Mesenchymal stem cell (in vitro differentiated cells and primary cell): Measurements from ENCODE around the gene RPRD1A.

Experiments used
- DNase-seq: peaks from one replicate; pipeline ENCODE4 v3.0.0-alpha.2; 2013
- H2AFZ ChIP-seq: one replicate; pipeline ENCODE4 v1.6.1; 2013; ENCODE audit warnings: low read depth, mild to moderate bottlenecking, control low read depth, inconsistent platforms, low read length, moderate library complexity
- H2AK5ac ChIP-seq: 2 replicates; pipeline ENCODE4 v1.6.1; 2013; ENCODE audit warnings: low read length, moderate library complexity, mild to moderate bottlenecking, inconsistent platforms; ENCODE audit not compliant: severe bottlenecking
- H2BK120ac ChIP-seq: one replicate; pipeline ENCODE4 v1.6.1; 2013; ENCODE audit warnings: low read depth, mild to moderate bottlenecking, inconsistent platforms, low read length, moderate library complexity
- H2BK12ac ChIP-seq, 2 experiments: one replicate each; pipeline ENCODE4 v1.6.1; 2013; ENCODE audit warnings: inconsistent platforms in 2 of 2, low read length in 2 of 2, mild to moderate bottlenecking in 2 of 2, moderate library complexity in 2 of 2, control low read depth in 1 of 2
- H2BK15ac ChIP-seq: one replicate; pipeline ENCODE4 v1.6.1; 2013; ENCODE audit warnings: mild to moderate bottlenecking, low read depth, inconsistent platforms; ENCODE audit not compliant: poor library complexity, severe bottlenecking
- H2BK5ac ChIP-seq: 2 replicates; pipeline ENCODE4 v1.6.1; 2013; ENCODE audit warnings: low read depth, mild to moderate bottlenecking, low read length, control low read depth, inconsistent platforms; ENCODE audit not compliant: poor library complexity, severe bottlenecking
- H3K14ac ChIP-seq, 2 experiments: one replicate each; pipeline ENCODE4 v1.6.1; 2013; ENCODE audit warnings: inconsistent platforms in 2 of 2, low read length in 2 of 2, control low read depth in 1 of 2, mild to moderate bottlenecking in 1 of 2, moderate library complexity in 1 of 2
- H3K18ac ChIP-seq, 2 experiments: one replicate each; pipeline ENCODE4 v1.6.1; 2013; ENCODE audit warnings: inconsistent platforms in 2 of 2, low read length in 2 of 2, control low read depth in 1 of 2, low read depth in 1 of 2, mild to moderate bottlenecking in 1 of 2
- H3K23ac ChIP-seq, 2 experiments: one replicate each; pipeline ENCODE4 v1.6.1; 2013; ENCODE audit warnings: inconsistent platforms in 2 of 2, low read length in 2 of 2, mild to moderate bottlenecking in 2 of 2, moderate library complexity in 2 of 2, control low read depth in 1 of 2
- H3K27ac ChIP-seq: 2 replicates; pipeline ENCODE4 v1.5.1; 2013; ENCODE audit warnings: mild to moderate bottlenecking, moderate library complexity, low read length, control low read depth, inconsistent platforms; ENCODE audit not compliant: poor library complexity, severe bottlenecking
- H3K27me3 ChIP-seq, 2 experiments: 2 replicates each; pipeline versions ENCODE4 v1.6.1 to v1.7.0; 2013; ENCODE audit warnings: low read length in 2 of 2, mild to moderate bottlenecking in 2 of 2, moderate library complexity in 2 of 2, control low read depth in 1 of 2, inconsistent platforms in 1 of 2; ENCODE audit not compliant: control insufficient read depth in 1 of 2, insufficient read depth in 1 of 2
- H3K36me3 ChIP-seq, 2 experiments: 2 replicates each; pipeline versions ENCODE4 v1.6.1 to v1.7.0; 2013; ENCODE audit warnings: low read length in 2 of 2, control low read depth in 1 of 2, inconsistent platforms in 1 of 2, low read depth in 1 of 2, mild to moderate bottlenecking in 1 of 2; ENCODE audit not compliant: insufficient read depth in 2 of 2, control insufficient read depth in 1 of 2
- H3K4ac ChIP-seq, 2 experiments: one replicate each; pipeline ENCODE4 v1.6.1; 2013; ENCODE audit warnings: inconsistent platforms in 2 of 2, low read length in 2 of 2, mild to moderate bottlenecking in 2 of 2, moderate library complexity in 2 of 2, control low read depth in 1 of 2, low read depth in 1 of 2
- H3K4me1 ChIP-seq: 2 replicates; pipeline ENCODE4 v1.6.1; 2013; ENCODE audit warnings: low read depth, low read length, control low read depth; ENCODE audit not compliant: control insufficient read depth, insufficient read depth
- H3K4me2 ChIP-seq: 2 replicates; pipeline ENCODE4 v1.6.1; 2013; ENCODE audit warnings: low read length, mild to moderate bottlenecking, inconsistent platforms; ENCODE audit not compliant: poor library complexity, severe bottlenecking
- H3K4me3 ChIP-seq, 2 experiments: 2 replicates each; pipeline versions ENCODE4 v1.5.1 to v1.7.0; 2013; ENCODE audit warnings: low read length in 2 of 2, mild to moderate bottlenecking in 2 of 2, control low read depth in 1 of 2, low read depth in 1 of 2; ENCODE audit not compliant: insufficient read depth in 1 of 2
- H3K79me1 ChIP-seq: replicated peaks from 2 replicates; pipeline ENCODE4 v1.6.1; 2013; ENCODE audit warnings: mild to moderate bottlenecking, control low read depth, low read length, inconsistent platforms; ENCODE audit not compliant: poor library complexity, severe bottlenecking
- H3K9ac ChIP-seq: 2 replicates; pipeline ENCODE4 v1.7.0; 2013; ENCODE audit warnings: mild to moderate bottlenecking, low read length, moderate library complexity
- H3K9me3 ChIP-seq: 2 replicates; pipeline ENCODE4 v1.7.0; 2013; ENCODE audit warnings: mild to moderate bottlenecking, low read length; ENCODE audit not compliant: control insufficient read depth
- H4K8ac ChIP-seq: one replicate; pipeline ENCODE4 v1.6.1; 2013; ENCODE audit warnings: inconsistent platforms, mild to moderate bottlenecking, low read length, moderate library complexity
- H4K91ac ChIP-seq: one replicate; pipeline ENCODE4 v1.6.1; 2013; ENCODE audit warnings: mild to moderate bottlenecking, low read length, inconsistent platforms
- WGBS: methylation state at CpG from one replicate; pipeline ENCODE4 v1.1.7; 2013; ENCODE audit warnings: mixed read lengths; 5-methylcytosine and 5-hydroxymethylcytosine counted together

The RPRD1A gene

GRCh38 chr18:35949090-35949489, 118.3 kb downstream of the RPRD1A start:
- Histone ChIP-seq H3K36me3 (no peaks in the 10 kb centered on the region), H3K79me1 (no peaks in the 10 kb centered on the region), H3K14ac (no peak overlapping the region), H2BK12ac (no peak overlapping the region), H3K9ac (no peak overlapping the region), H3K18ac (no peak overlapping the region), H2AFZ (no peak overlapping the region), H3K27me3 (peaks cover 4 to 16% of the 10 kb centered on the region in 2 experiments), H3K4me1 (peaks cover 5% of the 10 kb centered on the region), H3K23ac (no peak overlapping the region), H2BK5ac (no peak overlapping the region), H2BK120ac (no peak overlapping the region), H2AK5ac (no peak overlapping the region), H3K9me3 (peaks cover 7% of the 10 kb centered on the region), H4K91ac (no peak overlapping the region), H3K4ac (no peak overlapping the region), H2BK15ac (no peak overlapping the region), H3K4me3 (no peak overlapping the region), H3K27ac (no peak overlapping the region), H4K8ac (no peak overlapping the region), H3K4me2 (no peak overlapping the region)
- no peak for DNase-seq
- WGBS = 72% methylated on average over 6 of the region's 6 CpGs

- no peak overlapping the region for H2BK5ac ChIP-seq
- no peak overlapping the region for H3K27ac ChIP-seq
- H2AK5ac ChIP-seq = no peak overlapping the region
Measured at GRCh38 chr18:35948080-35948479, 119.3 kb downstream of the RPRD1A start.

GRCh38 chr18:35942661-35943060, 124.7 kb downstream of the RPRD1A start:
- H3K14ac ChIP-seq = no peak overlapping the region
- no peak overlapping the region for H2AFZ ChIP-seq
- H3K27me3 ChIP-seq = peaks cover 0 to 8% of the 10 kb centered on the region in 2 experiments
- H2BK120ac ChIP-seq = no peak overlapping the region
- H2AK5ac ChIP-seq = no peak overlapping the region
- H3K4me3 ChIP-seq = no peak overlapping the region
- H3K79me1 ChIP-seq = no peaks in the 10 kb centered on the region
- no peak overlapping the region for H2BK15ac ChIP-seq
- H4K8ac ChIP-seq = no peak overlapping the region
- H2BK5ac ChIP-seq = no peak overlapping the region
- no peak overlapping the region for H3K4me2 ChIP-seq
- no peak overlapping the region for H3K27ac ChIP-seq
- peaks cover 6% of the 10 kb centered on the region for H3K4me1 ChIP-seq
- no peak overlapping the region for H3K23ac ChIP-seq
- H3K9ac ChIP-seq = no peak overlapping the region
- H3K4ac ChIP-seq = no peak overlapping the region
- whole genome bisulfite sequencing = 91% methylated on average over 6 of the region's 6 CpGs
- H3K9me3 ChIP-seq = no peaks in the 10 kb centered on the region
- DNase-seq = no peak
- H2BK12ac ChIP-seq = no peak overlapping the region
- peak overlapping the region; percentile 36 for H4K91ac ChIP-seq
- no peak overlapping the region for H3K18ac ChIP-seq
- no peaks in the 10 kb centered on the region for H3K36me3 ChIP-seq

More at GRCh38 chr18:35948080-35948479, 119.3 kb downstream of the RPRD1A start:
- H3K14ac ChIP-seq = no peak overlapping the region
- no peak overlapping the region for H4K8ac ChIP-seq
- no peak overlapping the region for H3K4ac ChIP-seq
- WGBS = 91% methylated on average over 3 of the region's 3 CpGs
- no peak overlapping the region for H3K9ac ChIP-seq
- H3K4me3 ChIP-seq = no peak overlapping the region
- H3K27me3 ChIP-seq = peaks cover 4 to 16% of the 10 kb centered on the region in 2 experiments
- peaks cover 6% of the 10 kb centered on the region for H3K9me3 ChIP-seq
- H3K79me1 ChIP-seq = no peaks in the 10 kb centered on the region
- H4K91ac ChIP-seq = no peak overlapping the region
- no peak overlapping the region for H3K4me2 ChIP-seq
- H2BK15ac ChIP-seq = no peak overlapping the region
- H2AFZ ChIP-seq = no peak overlapping the region
- H2BK12ac ChIP-seq = no peak overlapping the region
- H3K36me3 ChIP-seq = no peaks in the 10 kb centered on the region
- no peak overlapping the region for H3K23ac ChIP-seq
- no peak overlapping the region for H3K18ac ChIP-seq
- peaks cover 5% of the 10 kb centered on the region for H3K4me1 ChIP-seq
- no peak for DNase-seq
- no peak overlapping the region for H2BK120ac ChIP-seq

DNA sequence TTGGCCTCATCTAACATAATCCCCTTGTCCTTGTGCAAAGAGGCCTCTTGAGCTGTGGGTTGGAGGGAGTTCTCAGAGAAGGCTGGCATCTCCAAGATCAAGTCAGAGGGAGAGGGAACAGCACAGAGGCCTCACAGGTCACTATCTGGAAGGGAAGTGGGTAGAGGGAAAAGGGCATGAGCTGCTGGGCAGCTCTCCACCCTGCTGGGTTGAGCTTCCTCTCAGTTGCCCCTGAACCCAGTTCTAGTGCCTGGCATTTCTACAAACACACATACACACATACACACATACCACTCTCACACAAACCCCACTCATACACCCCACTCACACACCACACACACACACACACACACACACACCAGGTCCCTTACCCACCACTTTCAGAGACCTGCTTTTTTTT, 125.2 kb downstream of the RPRD1A start:
- no peaks in the 10 kb centered on the region for H3K36me3 ChIP-seq
- no peak for DNase-seq
- no peak overlapping the region for H4K91ac ChIP-seq
- H2AK5ac ChIP-seq = no peak overlapping the region
- H3K9ac ChIP-seq = no peak overlapping the region
- no peak overlapping the region for H3K23ac ChIP-seq
- H2BK5ac ChIP-seq = no peak overlapping the region
- no peak overlapping the region for H3K4me2 ChIP-seq
- no peak overlapping the region for H2BK12ac ChIP-seq
- no peaks in the 10 kb centered on the region for H3K9me3 ChIP-seq
- no peak overlapping the region for H4K8ac ChIP-seq
- no peak overlapping the region for H3K27ac ChIP-seq
- H3K4me1 ChIP-seq = peaks cover 8% of the 10 kb centered on the region
- no peak overlapping the region for H2AFZ ChIP-seq
- no peak overlapping the region for H3K4ac ChIP-seq
- H3K4me3 ChIP-seq = no peak overlapping the region
- no peak overlapping the region for H3K18ac ChIP-seq
- no peaks in the 10 kb centered on the region for H3K79me1 ChIP-seq
- no peak overlapping the region for H3K14ac ChIP-seq
- peaks cover 0 to 8% of the 10 kb centered on the region in 2 experiments for H3K27me3 ChIP-seq
- no peak overlapping the region for H2BK15ac ChIP-seq
- no peak overlapping the region for H2BK120ac ChIP-seq
